ELR (cell line): ENCODE results near the gene DCC.

Source experiments
- DNase-seq: peaks from one replicate; pipeline ENCODE4 v3.0.0-alpha.2; 2015; ENCODE audit warnings: low read depth

DCC gene

GRCh38 chr18:53093636-53094035 lies 753.6 kb downstream of the DCC start:
- DNase-seq: no peak

- no peak for DNase-seq
These were observed 761.6 kb downstream of the DCC start for GRCh38 chr18:53101536-53102105.

GRCh38 chr18:53114441-53114840 lies 774.4 kb downstream of the DCC start:
- DNase-seq: no peak

- no peak for DNase-seq
These were observed 776.0 kb downstream of the DCC start for GRCh38 chr18:53115876-53116585.

- DNase-seq: no peak
These were observed 777.9 kb downstream of the DCC start for GRCh38 chr18:53117851-53118250.

GRCh38 chr18:53126210-53126609 lies 786.2 kb downstream of the DCC start:
- no peak for DNase-seq

- no peak for DNase-seq
These were observed 791.0 kb downstream of the DCC start for GRCh38 chr18:53131001-53131400.

DNA sequence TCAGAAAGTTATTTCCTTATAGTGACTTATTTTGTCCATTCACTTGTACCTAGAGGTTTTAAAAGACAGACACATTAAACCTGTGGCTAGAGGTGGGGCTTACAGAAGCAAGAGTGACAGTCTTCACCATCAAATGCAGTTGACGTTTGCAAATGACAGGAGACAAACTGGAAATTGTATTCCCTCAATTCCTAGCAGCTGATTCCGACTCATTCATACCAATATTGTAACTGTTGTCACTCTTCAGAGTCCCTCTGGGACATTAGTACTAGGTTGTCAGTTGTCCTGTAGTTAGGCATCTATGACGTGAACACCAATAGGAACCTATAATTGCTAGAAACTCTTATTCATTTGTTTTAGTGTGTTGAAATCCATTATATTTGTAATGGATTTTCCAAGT lies 794.7 kb downstream of the DCC start:
- DNase-seq: no peak

- DNase-seq: no peak
These were observed 795.7 kb downstream of the DCC start for GRCh38 chr18:53135654-53136053.

GRCh38 chr18:53139746-53140500 lies 799.9 kb downstream of the DCC start:
- no peak for DNase-seq

DNA sequence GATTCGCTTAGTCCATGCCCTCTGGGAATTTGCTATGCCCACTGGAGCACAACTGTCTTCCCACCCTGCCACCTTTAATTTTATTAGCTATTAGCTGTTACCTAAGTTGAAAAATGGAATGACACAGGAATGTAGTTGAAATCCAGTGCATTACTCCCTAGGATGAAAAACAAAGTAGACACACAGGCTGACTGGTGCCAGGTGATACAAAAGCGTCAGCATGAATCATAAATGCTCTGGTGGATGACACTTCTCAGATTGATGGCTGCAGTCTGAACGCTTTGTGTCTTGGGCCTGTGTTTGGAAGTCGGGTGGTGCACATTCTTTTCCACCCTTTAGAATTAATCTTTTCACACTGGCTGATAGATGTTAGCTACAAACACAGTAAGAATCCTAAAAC lies 802.0 kb downstream of the DCC start:
- DNase-seq: no peak

DNA sequence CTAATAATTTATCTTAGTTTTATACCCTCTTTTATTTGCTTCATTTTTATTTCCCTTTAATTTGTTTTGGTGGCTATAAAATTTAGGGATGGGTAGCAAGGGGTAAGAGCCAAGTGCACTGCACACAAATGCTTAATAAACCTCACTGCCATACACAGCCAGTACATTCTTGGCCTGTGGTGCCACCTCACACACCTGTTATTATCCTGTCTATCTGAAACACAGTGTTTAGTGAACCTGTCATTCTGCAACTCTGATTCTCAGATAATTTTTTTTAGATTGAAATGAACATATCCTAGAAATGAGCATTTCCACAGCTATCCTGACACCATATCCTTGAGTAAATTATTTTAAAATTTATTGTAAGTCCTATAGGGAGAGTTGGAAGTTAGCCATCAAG lies 807.5 kb downstream of the DCC start:
- no peak for DNase-seq

DNA sequence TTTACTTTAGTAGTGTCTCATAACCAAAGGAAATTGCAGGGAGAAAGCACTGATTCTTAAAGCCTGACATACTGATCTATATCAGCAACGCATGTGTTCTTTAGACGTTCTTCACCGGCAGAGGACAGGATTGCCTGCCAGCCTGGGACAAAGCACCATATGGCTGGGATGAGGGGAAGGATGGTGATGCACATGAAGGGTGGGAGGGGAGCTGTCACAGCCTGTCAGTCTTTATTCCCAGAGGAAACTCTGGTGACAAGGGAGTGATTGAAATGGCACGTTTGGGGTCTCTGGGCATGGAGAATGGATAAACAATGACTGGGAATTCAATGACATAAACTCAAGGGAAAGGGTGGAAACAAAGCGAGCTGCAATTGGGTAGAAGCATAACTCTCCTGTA lies 808.1 kb downstream of the DCC start:
- DNase-seq: no peak

DNA sequence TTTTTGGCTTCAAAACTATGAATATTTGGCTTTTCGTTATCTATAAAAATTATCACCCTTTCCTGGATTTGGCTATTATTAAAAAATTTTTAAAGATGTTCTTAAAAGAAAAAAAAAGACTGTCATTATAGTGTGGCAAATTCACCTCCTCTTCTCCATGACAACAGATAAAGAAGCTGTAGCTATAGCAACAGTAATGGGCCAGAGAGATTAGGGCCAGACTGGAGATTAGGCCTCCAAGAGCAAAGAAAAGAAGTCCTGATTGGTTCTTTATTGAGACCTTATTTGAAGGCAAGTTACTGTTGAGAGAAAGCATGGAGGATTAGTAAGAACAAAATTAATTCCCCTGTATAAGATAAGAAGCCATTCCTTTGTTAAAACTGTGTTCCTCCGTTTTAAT lies 812.5 kb downstream of the DCC start:
- DNase-seq: no peak

GRCh38 chr18:53153281-53153680 lies 813.3 kb downstream of the DCC start:
- peak; percentile 0 for DNase-seq

DNA sequence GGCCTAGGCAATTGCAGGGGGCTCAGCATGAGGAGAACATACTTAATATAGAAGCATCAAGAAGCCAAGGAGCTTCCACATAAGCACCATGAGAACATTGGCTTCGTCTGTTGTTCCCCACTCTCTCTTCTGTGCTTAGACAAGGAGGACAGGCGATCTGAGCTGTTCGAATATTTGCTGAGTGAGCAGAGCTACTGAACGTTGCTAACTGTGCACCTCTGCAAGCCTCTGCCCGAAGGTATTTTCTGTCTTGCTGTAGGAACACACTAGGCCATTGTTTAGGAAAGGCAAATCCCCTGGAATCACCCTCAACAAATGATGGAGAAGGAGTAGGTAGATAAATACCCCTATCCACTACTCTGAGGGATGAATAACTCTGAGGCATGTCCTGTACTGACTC lies 813.8 kb downstream of the DCC start:
- no peak for DNase-seq

DNA sequence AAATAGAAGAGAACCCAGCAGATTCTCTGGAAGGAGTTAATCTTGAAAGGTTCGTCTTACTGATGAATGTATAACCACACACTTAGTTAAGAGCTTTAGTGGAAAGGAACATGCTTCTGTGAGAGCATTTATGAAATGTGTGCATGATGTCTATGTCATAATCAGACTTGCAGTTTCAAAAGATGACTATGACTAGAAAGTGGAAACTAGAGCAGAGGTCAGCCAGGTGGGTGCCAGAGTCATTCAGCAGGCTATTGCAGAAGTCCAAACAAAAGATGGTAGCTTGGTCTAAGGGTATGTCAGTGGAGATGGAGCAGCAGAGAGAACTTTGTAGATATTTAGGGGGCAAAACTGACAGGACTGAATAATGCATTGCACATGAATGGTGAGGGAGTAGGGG lies 825.8 kb downstream of the DCC start:
- no peak for DNase-seq

DNA sequence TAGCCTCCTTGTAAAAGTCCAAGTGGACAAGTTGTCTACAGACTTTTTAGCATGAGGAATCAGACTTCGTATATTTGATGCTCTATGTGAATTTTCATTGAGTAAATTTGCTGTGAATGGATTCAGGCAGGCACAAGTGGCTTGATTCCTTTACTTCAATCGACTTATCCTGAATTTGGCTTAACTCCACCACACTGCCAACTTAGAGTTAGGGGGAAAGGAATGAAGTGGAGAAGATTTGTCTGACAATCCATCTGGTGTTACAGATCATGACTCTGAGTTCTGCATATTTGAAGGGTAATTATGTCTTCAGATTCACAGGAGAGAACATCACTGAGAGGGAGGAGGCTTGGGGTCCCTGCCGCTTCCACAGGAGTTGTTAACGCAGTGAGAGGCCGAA lies 829.3 kb downstream of the DCC start:
- DNase-seq: no peak

GRCh38 chr18:53191634-53192033 lies 851.6 kb downstream of the DCC start:
- no peak for DNase-seq

DNA sequence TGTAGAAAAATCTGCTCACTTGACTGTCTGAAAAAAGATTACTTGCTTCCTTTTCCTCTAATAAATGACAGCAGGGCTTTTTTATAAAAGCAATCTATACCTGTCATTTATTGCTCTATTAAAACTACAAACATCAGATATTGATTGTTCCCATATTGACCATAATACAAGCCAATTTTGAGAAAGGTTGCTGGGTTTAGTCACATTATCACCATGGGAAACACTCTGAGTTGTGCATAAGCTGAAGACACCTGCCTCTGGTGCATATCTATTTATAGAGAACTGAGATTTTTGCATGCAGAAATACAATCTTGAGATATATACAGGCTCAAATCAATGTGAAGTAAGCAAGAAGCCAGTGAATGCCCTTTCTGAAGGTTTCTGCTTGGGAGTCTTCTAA lies 853.9 kb downstream of the DCC start:
- DNase-seq: no peak

GRCh38 chr18:53219853-53220252 lies 879.9 kb downstream of the DCC start:
- DNase-seq: no peak

DNA sequence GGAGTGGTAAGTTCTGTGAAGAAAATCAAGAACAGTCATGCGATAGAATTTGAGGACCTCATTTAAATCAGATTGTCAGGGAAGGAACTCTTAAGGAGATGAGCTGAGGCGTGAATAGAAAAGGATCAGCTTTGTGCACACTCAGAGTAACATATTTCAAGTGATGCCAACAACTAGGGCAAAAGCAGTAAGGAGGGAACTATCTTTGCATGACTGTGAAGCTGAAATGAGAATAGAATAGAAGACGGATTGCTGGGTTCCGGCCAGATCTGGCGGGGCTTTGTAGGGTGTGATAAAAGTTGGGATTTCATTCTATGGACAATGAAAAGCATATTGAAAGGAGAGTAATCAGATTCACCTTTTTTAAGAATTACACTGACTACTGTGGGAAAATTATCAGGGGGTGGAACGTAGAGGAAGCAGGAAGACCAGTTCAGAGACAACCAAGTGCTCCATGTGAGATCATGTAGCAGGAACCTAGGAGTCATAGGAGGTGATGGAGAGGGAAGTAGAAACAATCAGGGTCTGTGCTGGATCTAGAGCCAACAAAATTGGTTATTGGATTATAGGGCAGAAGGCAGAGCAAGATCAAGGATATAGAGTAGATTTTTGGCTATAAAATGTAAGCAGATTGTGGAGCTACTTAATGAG lies 884.3 kb downstream of the DCC start:
- DNase-seq: no peak
